ENCODE results near the gene MAZ. TPM values are rescaled to one million over a fixed set of nuclear protein-coding genes. Genes with fewer than 3 reads are reported as not detected.
A peak's percentile ranks its signal among the peaks of the same experiment; 100 is the strongest.

Gene MAZ
- total RNA-seq, 2 experiments from 2014 or later: 528 to 590 TPM

- Mint-ChIP-seq H3K4me3 (no peak overlapping the region), H3K36me3 (ENCODE audit: low read depth) (peaks cover 51% of the 10 kb centered on the region), H3K27ac (no peak overlapping the region), H3K9me3 (no peaks in the 10 kb centered on the region), H3K27me3 (no peaks in the 10 kb centered on the region), H3K4me1 (peaks cover 5% of the 10 kb centered on the region)
- ChIA-PET CTCF (interaction anchor here (3.6 kb wide), 1 partner anchor 7 kb away, joined by 12 read pairs; no protein-coding TSS in a partner anchor), POLR2A (no interaction called here)
- DNase-seq: no peak
Observed at GRCh38 chr16:29841631-29842030, 35.3 kb downstream of the MAZ start.

- DNase-seq: no peak
- no peak overlapping the region for H3K4me3 Mint-ChIP-seq
- no peaks in the 10 kb centered on the region for H3K27me3 Mint-ChIP-seq
- no peak overlapping the region for H3K27ac Mint-ChIP-seq
- peaks cover 8% of the 10 kb centered on the region for H3K4me1 Mint-ChIP-seq
- ChIA-PET POLR2A (no interaction called here), CTCF (interaction anchor here (0.5 to 0.9 kb wide), 4 partner anchors 8 to 110 kb away, joined by 3 to 5 read pairs (median 4); no protein-coding TSS in a partner anchor)
- H3K36me3 Mint-ChIP-seq (ENCODE audit: low read depth): peaks cover 45% of the 10 kb centered on the region
- no peaks in the 10 kb centered on the region for H3K9me3 Mint-ChIP-seq
Observed at GRCh38 chr16:29842732-29843346, 36.5 kb downstream of the MAZ start.

- peaks cover 16% of the 10 kb centered on the region for H3K4me1 Mint-ChIP-seq
- no peaks in the 10 kb centered on the region for H3K9me3 Mint-ChIP-seq
- no peaks in the 10 kb centered on the region for H3K27me3 Mint-ChIP-seq
- ChIA-PET CTCF (interaction anchor here (0.6 kb wide), 1 partner anchor 76 kb away, joined by 3 read pairs; no protein-coding TSS in a partner anchor), POLR2A (no interaction called here)
- H3K36me3 Mint-ChIP-seq (ENCODE audit: low read depth): peaks cover 53% of the 10 kb centered on the region
- H3K27ac Mint-ChIP-seq: no peak overlapping the region
- no peak overlapping the region for H3K4me3 Mint-ChIP-seq
- no peak for DNase-seq
Observed at GRCh38 chr16:29843931-29844330, 37.6 kb downstream of the MAZ start.

GRCh38 chr16:29844575-29845331 lies 38.4 kb downstream of the MAZ start:
- H3K4me1 Mint-ChIP-seq: peaks cover 16% of the 10 kb centered on the region
- H3K4me3 Mint-ChIP-seq: no peak overlapping the region
- no peaks in the 10 kb centered on the region for H3K9me3 Mint-ChIP-seq
- no peaks in the 10 kb centered on the region for H3K27me3 Mint-ChIP-seq
- ChIA-PET POLR2A (no interaction called here), CTCF (interaction anchor here (0.6 to 1.3 kb wide), 2 partner anchors 28 to 72 kb away, joined by 3 to 4 read pairs; no protein-coding TSS in a partner anchor)
- H3K36me3 Mint-ChIP-seq (ENCODE audit: low read depth): peaks cover 53% of the 10 kb centered on the region
- no peak for DNase-seq
- H3K27ac Mint-ChIP-seq: no peak overlapping the region

GRCh38 chr16:29845656-29846055 lies 39.3 kb downstream of the MAZ start:
- Mint-ChIP-seq H3K36me3 (ENCODE audit: low read depth) (peaks cover 52% of the 10 kb centered on the region), H3K27me3 (no peaks in the 10 kb centered on the region), H3K4me3 (no peak overlapping the region), H3K27ac (no peak overlapping the region), H3K9me3 (no peaks in the 10 kb centered on the region), H3K4me1 (peaks cover 16% of the 10 kb centered on the region)
- no peak for DNase-seq
- ChIA-PET CTCF (interaction anchor here (0.6 to 1.3 kb wide), 4 partner anchors 29 to 155 kb away, joined by 3 to 4 read pairs (median 3); no protein-coding TSS in a partner anchor), POLR2A (no interaction called here)

GRCh38 chr16:29848420-29849297 lies 42.3 kb downstream of the MAZ start:
- H3K4me3 Mint-ChIP-seq: no peak overlapping the region
- no peaks in the 10 kb centered on the region for H3K27me3 Mint-ChIP-seq
- H3K9me3 Mint-ChIP-seq: no peaks in the 10 kb centered on the region
- peak overlapping the region; percentile 19 for H3K27ac Mint-ChIP-seq
- peak; percentile 87 for DNase-seq
- H3K36me3 Mint-ChIP-seq (ENCODE audit: low read depth): peaks cover 43% of the 10 kb centered on the region
- POLR2A ChIA-PET: interaction anchor here (0.6 to 0.7 kb wide), 3 partner anchors 31 to 180 kb away, joined by 4 to 8 read pairs (median 4); no protein-coding TSS in a partner anchor
- CTCF ChIA-PET: interaction anchor here (0.6 to 4.2 kb wide), 37 partner anchors 9 to 992 kb away, joined by 3 to 41 read pairs (median 4); partner anchors contain the start of genes CDIPT, HIRIP3, MAZ and MVP
- peaks cover 10% of the 10 kb centered on the region for H3K4me1 Mint-ChIP-seq

- Mint-ChIP-seq H3K27me3 (no peaks in the 10 kb centered on the region), H3K4me3 (no peak overlapping the region), H3K9me3 (no peaks in the 10 kb centered on the region), H3K27ac (peak overlapping the region; percentile 9), H3K36me3 (ENCODE audit: low read depth) (peaks cover 37% of the 10 kb centered on the region), H3K4me1 (peaks cover 10% of the 10 kb centered on the region)
- ChIA-PET POLR2A (interaction anchor here (0.7 to 0.8 kb wide), 2 partner anchors 32 to 42 kb away, joined by 3 to 8 read pairs; no protein-coding TSS in a partner anchor), CTCF (interaction anchor here (0.6 to 4.2 kb wide), 16 partner anchors 8 to 153 kb away, joined by 3 to 41 read pairs (median 8); partner anchors contain the start of genes HIRIP3, MAZ, MVP and PAGR1)
- no peak for DNase-seq
Observed at GRCh38 chr16:29849505-29849904, 43.2 kb downstream of the MAZ start.

GRCh38 chr16:29850998-29851397 lies 44.7 kb downstream of the MAZ start:
- POLR2A ChIA-PET: no interaction called here
- Mint-ChIP-seq H3K9me3 (no peaks in the 10 kb centered on the region), H3K4me3 (no peak overlapping the region), H3K27ac (no peak overlapping the region), H3K4me1 (peaks cover 10% of the 10 kb centered on the region), H3K27me3 (no peaks in the 10 kb centered on the region), H3K36me3 (ENCODE audit: low read depth) (peaks cover 25% of the 10 kb centered on the region)
- DNase-seq: no peak
- CTCF ChIA-PET: interaction anchor here (0.5 kb wide), 1 partner anchor 106 kb away, joined by 3 read pairs; no protein-coding TSS in a partner anchor

GRCh38 chr16:29852654-29853053 lies 46.3 kb downstream of the MAZ start:
- Mint-ChIP-seq H3K4me1 (peaks cover 7% of the 10 kb centered on the region), H3K4me3 (no peak overlapping the region), H3K27ac (no peak overlapping the region), H3K36me3 (ENCODE audit: low read depth) (peaks cover 24% of the 10 kb centered on the region), H3K27me3 (no peaks in the 10 kb centered on the region), H3K9me3 (no peaks in the 10 kb centered on the region)
- ChIA-PET POLR2A (no interaction called here), CTCF (no interaction called here)
- DNase-seq: no peak

- POLR2A ChIA-PET: no interaction called here
- no peaks in the 10 kb centered on the region for H3K4me1 Mint-ChIP-seq
- DNase-seq: no peak
- peak overlapping the region; percentile 46 for H3K27ac Mint-ChIP-seq
- CTCF ChIA-PET: interaction anchor here (0.7 to 1.3 kb wide), 3 partner anchors 9 to 155 kb away, joined by 3 read pairs; no protein-coding TSS in a partner anchor
- H3K36me3 Mint-ChIP-seq (ENCODE audit: low read depth): peaks cover 21% of the 10 kb centered on the region
- H3K9me3 Mint-ChIP-seq: no peaks in the 10 kb centered on the region
- no peaks in the 10 kb centered on the region for H3K27me3 Mint-ChIP-seq
- H3K4me3 Mint-ChIP-seq: no peak overlapping the region
Observed at GRCh38 chr16:29854520-29855100, 48.3 kb downstream of the MAZ start.

- CTCF ChIA-PET: interaction anchor here (0.5 to 3.3 kb wide), 2 partner anchors 9 to 651 kb away, joined by 3 to 14 read pairs; no protein-coding TSS in a partner anchor
- POLR2A ChIA-PET: no interaction called here
- H3K27ac Mint-ChIP-seq: no peak overlapping the region
- DNase-seq: no peak
- H3K9me3 Mint-ChIP-seq: no peaks in the 10 kb centered on the region
- no peak overlapping the region for H3K4me3 Mint-ChIP-seq
- H3K4me1 Mint-ChIP-seq: peaks cover 16% of the 10 kb centered on the region
- no peaks in the 10 kb centered on the region for H3K27me3 Mint-ChIP-seq
- H3K36me3 Mint-ChIP-seq (ENCODE audit: low read depth): peaks cover 24% of the 10 kb centered on the region
Observed at GRCh38 chr16:29857133-29857760, 50.9 kb downstream of the MAZ start.
